Astrocyte (in vitro differentiated cells and primary cell): ENCODE results near the gene FGGY. TPM values are rescaled to one million over a fixed set of nuclear protein-coding genes. Genes with fewer than 3 reads are reported as not detected.

Source experiments
- DNase-seq: peaks from one replicate; pipeline ENCODE4 v3.0.0-alpha.2; 2010; ENCODE audit warnings: low read depth
- FAIRE-seq: peaks from 2 replicates; lab custom pipeline; 2011; peaks lifted over from hg19 to GRCh38; lab: Jason Lieb, UNC
- H2AFZ ChIP-seq: 2 replicates; pipeline ENCODE4 v1.6.0; 2012; ENCODE audit warnings: low read depth, low read length, inconsistent platforms
- H3K27ac ChIP-seq: 2 replicates; pipeline ENCODE4 v1.5.1; 2011; ENCODE audit warnings: low read depth, low read length, inconsistent platforms
- H3K27me3 ChIP-seq: 2 replicates; pipeline ENCODE4 v1.6.0; 2011; ENCODE audit warnings: low read length, inconsistent platforms; ENCODE audit not compliant: insufficient read depth
- H3K36me3 ChIP-seq: 2 replicates; pipeline ENCODE4 v1.5.1; 2011; ENCODE audit warnings: low read length, inconsistent platforms; ENCODE audit not compliant: insufficient read depth
- H3K4me1 ChIP-seq: 2 replicates; pipeline ENCODE4 v1.5.1; 2011; ENCODE audit warnings: low read length, inconsistent platforms; ENCODE audit not compliant: insufficient read depth
- H3K4me2 ChIP-seq: 2 replicates; pipeline ENCODE4 v1.6.0; 2012; ENCODE audit warnings: low read length, inconsistent platforms
- H3K4me3 ChIP-seq: 2 replicates; pipeline ENCODE4 v1.5.1; 2011; ENCODE audit warnings: low read depth, mild to moderate bottlenecking, low read length, inconsistent platforms; ENCODE audit not compliant: insufficient read depth
- H3K79me2 ChIP-seq: 2 replicates; pipeline ENCODE4 v1.6.0; 2012; ENCODE audit warnings: mild to moderate bottlenecking, low read length, inconsistent platforms; ENCODE audit not compliant: insufficient read depth
- H3K9ac ChIP-seq: 2 replicates; pipeline ENCODE4 v1.6.0; 2012; ENCODE audit warnings: mild to moderate bottlenecking, low read length, inconsistent platforms
- H3K9me3 ChIP-seq: 2 replicates; pipeline ENCODE4 v1.5.1; 2012; ENCODE audit warnings: low read depth, mild to moderate bottlenecking, low read length, inconsistent platforms; ENCODE audit not compliant: insufficient read depth
- H4K20me1 ChIP-seq: 2 replicates; pipeline ENCODE4 v1.6.0; 2012; ENCODE audit warnings: low read length, inconsistent platforms; ENCODE audit not compliant: insufficient read depth
- H3K27ac Mint-ChIP-seq: one replicate; pipeline ENCODE4 v1.8.0; 2021; ENCODE audit warnings: mild to moderate bottlenecking, mixed read lengths; ENCODE audit not compliant: unreplicated experiment
- H3K27me3 Mint-ChIP-seq: one replicate; pipeline ENCODE4 v1.8.0; 2021; ENCODE audit warnings: low read depth, mixed read lengths; ENCODE audit not compliant: unreplicated experiment
- H3K36me3 Mint-ChIP-seq: one replicate; pipeline ENCODE4 v1.8.0; 2021; ENCODE audit warnings: low read depth, mixed read lengths; ENCODE audit not compliant: unreplicated experiment
- H3K4me1 Mint-ChIP-seq: one replicate; pipeline ENCODE4 v1.8.0; 2021; ENCODE audit warnings: low read depth, mixed read lengths; ENCODE audit not compliant: unreplicated experiment
- H3K4me3 Mint-ChIP-seq: one replicate; pipeline ENCODE4 v1.8.0; 2021; ENCODE audit warnings: mild to moderate bottlenecking, moderate library complexity, mixed read lengths; ENCODE audit not compliant: unreplicated experiment
- H3K9me3 Mint-ChIP-seq: one replicate; pipeline ENCODE4 v1.8.0; 2021; ENCODE audit warnings: mild to moderate bottlenecking, mixed read lengths; ENCODE audit not compliant: unreplicated experiment
- EZH2 ChIP-seq: IDR thresholded peaks from 2 replicates; pipeline ENCODE4 v1.6.1; 2012; ENCODE audit warnings: mild to moderate bottlenecking, low read length, inconsistent platforms; ENCODE audit not compliant: insufficient read depth
- total RNA-seq: library from RNA; stranded (reverse); gene quantifications from 2 replicates; pipeline ENCODE4 v1.2.1, GENCODE V29; 2021
- TF ChIP-seq, protein P1 (sequence below): IDR thresholded peaks from 2 replicates; pipeline ENCODE4 v1.5.1; 2011; ENCODE audit warnings: low read depth, mild to moderate bottlenecking, inconsistent platforms, low read length, moderate library complexity; ENCODE audit not compliant: insufficient read depth

The FGGY gene
- total RNA-seq, 1 donor from 2014 or later, result 6.8 TPM

DNA sequence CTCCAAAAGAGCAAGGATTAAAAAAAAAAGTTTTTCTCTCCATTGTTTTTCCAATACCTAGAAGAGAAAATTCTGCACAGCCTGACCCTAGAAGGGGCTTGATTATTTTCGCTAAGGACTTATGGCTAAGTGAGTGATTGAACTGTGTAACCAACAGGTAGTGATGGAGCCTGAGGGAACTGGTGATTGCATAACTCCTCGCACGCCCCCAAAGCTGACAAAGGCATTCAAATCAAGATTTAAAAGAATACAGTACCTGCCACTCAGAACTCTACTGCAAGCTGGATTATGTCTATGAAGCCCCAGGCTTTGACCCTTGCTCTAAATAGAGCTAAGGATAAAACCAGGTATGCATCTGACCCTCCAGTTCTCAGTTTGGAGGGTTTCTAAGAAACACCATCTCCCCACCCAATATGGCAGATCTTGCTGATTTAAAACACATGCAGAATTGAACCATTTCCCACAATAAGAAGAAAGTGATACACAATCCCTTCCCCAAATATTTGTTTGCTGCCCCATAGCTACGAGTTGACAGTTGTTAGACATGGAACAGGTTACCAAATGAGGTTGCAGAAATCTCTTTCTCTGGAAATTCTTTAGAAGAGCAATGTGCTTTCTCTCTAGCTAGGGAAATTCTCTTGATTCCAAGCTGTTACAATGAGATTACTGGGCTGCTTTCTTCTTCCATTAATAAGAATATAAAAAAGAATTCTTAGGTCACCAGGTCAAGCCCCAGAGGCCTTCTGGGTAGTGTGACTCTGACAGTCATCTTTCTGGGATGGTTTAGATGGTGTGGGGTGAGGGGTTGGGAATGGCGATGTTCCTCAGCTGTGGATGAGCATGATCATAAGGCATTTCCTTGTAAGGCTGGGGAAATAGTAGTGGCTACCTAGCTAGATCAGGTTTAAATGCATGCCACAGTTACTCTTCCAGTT, 35.1 kb downstream of the FGGY start:
- H3K4me2 ChIP-seq, result peak overlapping the region; percentile 23
- H3K4me3 ChIP-seq, result no peak overlapping the region
- no peak for TF ChIP-seq EZH2
- DNase-seq, result no peak
- H2AFZ ChIP-seq, result no peak overlapping the region
- no peaks in the 10 kb centered on the region for H3K79me2 ChIP-seq
- H3K27ac Mint-ChIP-seq, result no peak overlapping the region
- no peaks in the 10 kb centered on the region for H3K27me3 ChIP-seq
- no peak for FAIRE-seq
- no peak overlapping the region for H3K9ac ChIP-seq
- H3K36me3 Mint-ChIP-seq, result peaks cover 2% of the 10 kb centered on the region
- H3K9me3 Mint-ChIP-seq, result no peaks in the 10 kb centered on the region
- no peaks in the 10 kb centered on the region for H4K20me1 ChIP-seq
- no peaks in the 10 kb centered on the region for H3K36me3 ChIP-seq
- H3K4me3 Mint-ChIP-seq, result no peak overlapping the region
- no peak overlapping the region for H3K27ac ChIP-seq
- peaks cover 10% of the 10 kb centered on the region for H3K4me1 Mint-ChIP-seq
- no peaks in the 10 kb centered on the region for H3K9me3 ChIP-seq
- H3K4me1 ChIP-seq, result peaks cover 5% of the 10 kb centered on the region
- no peaks in the 10 kb centered on the region for H3K27me3 Mint-ChIP-seq

DNA sequence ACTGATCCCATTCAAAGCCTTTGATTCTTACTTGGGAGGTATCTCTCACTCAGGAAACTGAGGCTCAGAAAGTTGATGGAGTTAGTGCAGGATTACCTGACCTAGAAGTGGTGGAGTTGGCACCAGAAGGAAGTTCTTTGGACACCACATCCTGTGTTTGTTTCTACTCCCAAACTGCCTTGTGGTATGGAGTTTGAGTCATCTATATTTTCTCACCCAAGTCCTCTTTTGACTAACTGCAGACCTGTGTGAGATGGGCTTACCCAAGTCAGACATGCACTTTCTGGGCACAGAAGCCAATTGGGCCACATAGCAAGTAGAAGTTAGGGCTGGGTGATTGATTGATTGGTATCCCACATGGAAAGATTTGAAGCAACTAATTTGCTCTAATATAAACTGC, 36.1 kb downstream of the FGGY start:
- H2AFZ ChIP-seq, result no peak overlapping the region
- H3K4me1 ChIP-seq, result peaks cover 5% of the 10 kb centered on the region
- peak; percentile 98 for FAIRE-seq

DNA sequence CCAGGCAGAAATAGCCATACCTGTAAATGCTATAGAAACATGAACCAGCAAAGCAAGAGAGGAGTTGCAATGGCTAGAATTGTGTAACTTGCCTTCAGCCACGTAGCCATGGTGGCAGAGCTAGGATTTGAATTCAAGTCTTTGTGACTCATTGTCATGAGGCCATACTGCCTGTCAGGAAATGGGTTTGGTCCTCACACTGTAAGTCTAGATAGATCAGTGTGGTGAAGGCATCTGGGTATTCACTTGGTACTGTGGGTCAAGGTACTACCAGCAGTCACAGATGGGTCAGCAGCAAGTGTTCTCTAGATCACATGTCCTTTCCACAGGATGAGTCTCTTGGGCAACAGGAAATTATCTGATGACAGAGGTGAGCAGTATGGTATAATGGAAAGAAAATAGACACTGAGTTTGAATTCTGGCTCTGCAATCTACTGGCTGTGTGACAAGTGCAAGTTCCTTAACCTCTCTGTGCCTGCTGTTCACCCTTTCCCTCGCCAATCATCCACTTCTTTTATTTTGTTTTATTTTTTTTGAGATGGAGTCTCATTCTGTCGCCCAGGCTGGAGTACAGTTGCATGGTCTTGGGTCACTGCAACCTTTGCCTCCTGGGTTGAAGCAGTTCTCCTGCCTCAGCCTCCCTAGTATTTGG, 36.9 kb downstream of the FGGY start:
- Mint-ChIP-seq H3K9me3 (no peaks in the 10 kb centered on the region), H3K27ac (no peak overlapping the region), H3K4me1 (peaks cover 10% of the 10 kb centered on the region), H3K36me3 (peaks cover 2% of the 10 kb centered on the region), H3K4me3 (no peak overlapping the region), H3K27me3 (no peaks in the 10 kb centered on the region)
- Histone ChIP-seq H3K4me1 (peaks cover 5% of the 10 kb centered on the region), H3K9me3 (no peaks in the 10 kb centered on the region), H4K20me1 (no peaks in the 10 kb centered on the region), H3K27me3 (no peaks in the 10 kb centered on the region), H3K4me3 (no peak overlapping the region), H2AFZ (no peak overlapping the region), H3K4me2 (no peak overlapping the region), H3K79me2 (no peaks in the 10 kb centered on the region), H3K27ac (no peak overlapping the region), H3K36me3 (no peaks in the 10 kb centered on the region), H3K9ac (no peak overlapping the region)
- TF ChIP-seq, protein P1, sequence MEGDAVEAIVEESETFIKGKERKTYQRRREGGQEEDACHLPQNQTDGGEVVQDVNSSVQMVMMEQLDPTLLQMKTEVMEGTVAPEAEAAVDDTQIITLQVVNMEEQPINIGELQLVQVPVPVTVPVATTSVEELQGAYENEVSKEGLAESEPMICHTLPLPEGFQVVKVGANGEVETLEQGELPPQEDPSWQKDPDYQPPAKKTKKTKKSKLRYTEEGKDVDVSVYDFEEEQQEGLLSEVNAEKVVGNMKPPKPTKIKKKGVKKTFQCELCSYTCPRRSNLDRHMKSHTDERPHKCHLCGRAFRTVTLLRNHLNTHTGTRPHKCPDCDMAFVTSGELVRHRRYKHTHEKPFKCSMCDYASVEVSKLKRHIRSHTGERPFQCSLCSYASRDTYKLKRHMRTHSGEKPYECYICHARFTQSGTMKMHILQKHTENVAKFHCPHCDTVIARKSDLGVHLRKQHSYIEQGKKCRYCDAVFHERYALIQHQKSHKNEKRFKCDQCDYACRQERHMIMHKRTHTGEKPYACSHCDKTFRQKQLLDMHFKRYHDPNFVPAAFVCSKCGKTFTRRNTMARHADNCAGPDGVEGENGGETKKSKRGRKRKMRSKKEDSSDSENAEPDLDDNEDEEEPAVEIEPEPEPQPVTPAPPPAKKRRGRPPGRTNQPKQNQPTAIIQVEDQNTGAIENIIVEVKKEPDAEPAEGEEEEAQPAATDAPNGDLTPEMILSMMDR, result no peak
- no peak for TF ChIP-seq EZH2
- DNase-seq (no peak), FAIRE-seq (peak; percentile 29)

More for the DNA sequence above, 36.1 kb downstream of the FGGY start:
- H3K27ac Mint-ChIP-seq, result no peak overlapping the region
- Histone ChIP-seq H3K4me3 (no peak overlapping the region), H4K20me1 (no peaks in the 10 kb centered on the region), H3K27ac (no peak overlapping the region), H3K36me3 (no peaks in the 10 kb centered on the region), H3K9ac (no peak overlapping the region), H3K9me3 (no peaks in the 10 kb centered on the region), H3K27me3 (no peaks in the 10 kb centered on the region), H3K79me2 (no peaks in the 10 kb centered on the region), H3K4me2 (peak overlapping the region; percentile 23)
- H3K9me3 Mint-ChIP-seq, result no peaks in the 10 kb centered on the region
- peaks cover 10% of the 10 kb centered on the region for H3K4me1 Mint-ChIP-seq
- DNase-seq, result peak; percentile 79
- H3K27me3 Mint-ChIP-seq, result no peaks in the 10 kb centered on the region
- H3K4me3 Mint-ChIP-seq, result no peak overlapping the region
- H3K36me3 Mint-ChIP-seq, result peaks cover 2% of the 10 kb centered on the region
- TF ChIP-seq, protein P1, result no peak
- no peak for TF ChIP-seq EZH2
